HEK293 (cell line): ENCODE measurements around the gene KCTD15.

Experiments used
- CTCF ChIA-PET: fragments of 350-600 bp; formaldehyde crosslinking; extraction: SDS; loops from one replicate; lab custom pipeline; 2021; ENCODE audit warnings: antibody characterized with exemption; lab: Yijun Ruan, JAX
- POLR2A ChIA-PET: fragments of 300-600 bp; formaldehyde crosslinking; extraction: SDS; loops from one replicate; lab custom pipeline; 2020; ENCODE audit warnings: antibody characterized with exemption, inconsistent platforms; lab: Yijun Ruan, JAX
- H3K27ac ChIP-seq: fragments of 200-500 bp; sonication (Bioruptor generic); 2 replicates; pipeline ENCODE4 v1.5.1; 2014; ENCODE audit warnings: low read depth, low read length, control low read depth, inconsistent platforms; ENCODE audit errors: extremely low read depth
- H3K36me3 ChIP-seq, 2 experiments: fragments of 200-500 bp in 1 of 2; sonication (Bioruptor generic) in 1 of 2; 1 replicate in 1 of 2; 2 replicates in 1 of 2; pipeline ENCODE4 v1.5.1; 2014 to 2017; ENCODE audit warnings: inconsistent platforms in 2 of 2, low read length in 2 of 2; ENCODE audit not compliant: control insufficient read depth in 2 of 2, insufficient read depth in 1 of 2
- H3K4me1 ChIP-seq: fragments of 200-500 bp; sonication (Bioruptor generic); 2 replicates; pipeline ENCODE4 v1.5.1; 2014; ENCODE audit warnings: mild to moderate bottlenecking, low read length, inconsistent platforms; ENCODE audit not compliant: control insufficient read depth, insufficient read depth
- H3K4me3 ChIP-seq: 2 replicates; pipeline ENCODE4 v1.5.1; 2011; ENCODE audit warnings: low read depth, mild to moderate bottlenecking, control low read depth, low read length, moderate library complexity
- H3K9me3 ChIP-seq: fragments of 200-500 bp; sonication (Bioruptor generic); 2 replicates; pipeline ENCODE4 v1.5.1; 2014; ENCODE audit warnings: low read depth, low read length, inconsistent platforms; ENCODE audit not compliant: control insufficient read depth, insufficient read depth
- CTCF ChIP-seq: fragments of 450-650 bp; formaldehyde crosslinking; IDR thresholded peaks from 2 replicates; pipeline ENCODE4 v1.5.1; 2016; ENCODE audit warnings: missing biosample characterization, missing genetic modification characterization
- HOXA7 ChIP-seq: sonication (generic); formaldehyde crosslinking; IDR thresholded peaks from 2 replicates; pipeline ENCODE4 v1.8.1; 2022; ENCODE audit warnings: missing genetic modification reagents, borderline replicate concordance
- MYNN ChIP-seq: fragments of 450-650 bp; formaldehyde crosslinking; IDR thresholded peaks from 2 replicates; pipeline ENCODE4 v1.5.1; 2016; ENCODE audit warnings: missing biosample characterization, missing genetic modification characterization, borderline replicate concordance
- REST ChIP-seq: fragments of 450-650 bp; formaldehyde crosslinking; IDR thresholded peaks from 2 replicates; pipeline ENCODE4 v1.5.1; 2016; ENCODE audit warnings: missing biosample characterization, missing genetic modification characterization
- ZBTB10 ChIP-seq: fragments of 450-650 bp; formaldehyde crosslinking; IDR thresholded peaks from 2 replicates; pipeline ENCODE4 v1.5.1; 2016; ENCODE audit warnings: missing biosample characterization, missing genetic modification characterization
- ZFHX2 ChIP-seq: fragments of 450-650 bp; formaldehyde crosslinking; conservative IDR thresholded peaks from 2 replicates; pipeline ENCODE4 v1.5.1; 2016; ENCODE audit warnings: missing biosample characterization, missing genetic modification characterization
- ZNF132 ChIP-seq: fragments of 450-650 bp; formaldehyde crosslinking; IDR thresholded peaks from 2 replicates; pipeline ENCODE4 v1.5.1; 2017; ENCODE audit warnings: missing biosample characterization, missing genetic modification characterization, borderline replicate concordance
- ZNF133 ChIP-seq: fragments of 450-650 bp; formaldehyde crosslinking; IDR thresholded peaks from 2 replicates; pipeline ENCODE4 v1.5.1; 2016; ENCODE audit warnings: missing biosample characterization, missing genetic modification characterization
- ZNF157 ChIP-seq: fragments of 450-650 bp; formaldehyde crosslinking; IDR thresholded peaks from 2 replicates; pipeline ENCODE4 v1.5.1; 2016; ENCODE audit warnings: missing biosample characterization, missing genetic modification characterization
- ZNF16 ChIP-seq: fragments of 450-650 bp; formaldehyde crosslinking; IDR thresholded peaks from 2 replicates; pipeline ENCODE4 v1.5.1; 2016; ENCODE audit warnings: low read depth, missing biosample characterization, missing genetic modification characterization
- ZNF174 ChIP-seq: fragments of 450-650 bp; formaldehyde crosslinking; IDR thresholded peaks from 2 replicates; pipeline ENCODE4 v1.5.0; 2017; ENCODE audit warnings: missing biosample characterization, mild to moderate bottlenecking, missing genetic modification characterization
- ZNF202 ChIP-seq: fragments of 450-650 bp; formaldehyde crosslinking; IDR thresholded peaks from 2 replicates; pipeline ENCODE4 v1.5.1; 2016; ENCODE audit warnings: missing biosample characterization, missing genetic modification characterization, borderline replicate concordance
- ZNF24 ChIP-seq: fragments of 450-650 bp; formaldehyde crosslinking; IDR thresholded peaks from 2 replicates; pipeline ENCODE4 v1.5.1; 2016; ENCODE audit warnings: missing biosample characterization, missing genetic modification characterization
- ZNF248 ChIP-seq: fragments of 450-650 bp; formaldehyde crosslinking; IDR thresholded peaks from 2 replicates; pipeline ENCODE4 v1.5.1; 2017; ENCODE audit warnings: missing biosample characterization, missing genetic modification characterization
- ZNF280C ChIP-seq: fragments of 450-650 bp; formaldehyde crosslinking; IDR thresholded peaks from 2 replicates; pipeline ENCODE4 v1.5.1; 2016; ENCODE audit warnings: missing biosample characterization, missing genetic modification characterization
- ZNF292 ChIP-seq: fragments of 450-650 bp; formaldehyde crosslinking; IDR thresholded peaks from 2 replicates; pipeline ENCODE4 v1.5.1; 2016; ENCODE audit warnings: low read depth, missing biosample characterization, missing genetic modification characterization, borderline replicate concordance
- ZNF558 ChIP-seq: fragments of 450-650 bp; formaldehyde crosslinking; IDR thresholded peaks from 2 replicates; pipeline ENCODE4 v1.5.1; 2016; ENCODE audit warnings: missing biosample characterization, missing genetic modification characterization
- ZNF623 ChIP-seq: fragments of 450-650 bp; formaldehyde crosslinking; IDR thresholded peaks from 2 replicates; pipeline ENCODE4 v1.5.1; 2016; ENCODE audit warnings: missing biosample characterization, missing genetic modification characterization
- ZNF624 ChIP-seq: fragments of 450-650 bp; formaldehyde crosslinking; IDR thresholded peaks from 2 replicates; pipeline ENCODE4 v1.5.1; 2017; ENCODE audit warnings: missing biosample characterization, missing genetic modification characterization
- ZNF629 ChIP-seq: fragments of 450-650 bp; formaldehyde crosslinking; IDR thresholded peaks from 2 replicates; pipeline ENCODE4 v1.5.1; 2017; ENCODE audit warnings: missing biosample characterization, missing genetic modification characterization
- ZNF785 ChIP-seq: fragments of 450-650 bp; formaldehyde crosslinking; IDR thresholded peaks from 2 replicates; pipeline ENCODE4 v1.5.1; 2016; ENCODE audit warnings: missing biosample characterization, missing genetic modification characterization
- ZSCAN30 ChIP-seq: fragments of 450-650 bp; IDR thresholded peaks from 2 replicates; pipeline ENCODE4 v1.5.1; 2018; ENCODE audit warnings: missing biosample characterization, mild to moderate bottlenecking, missing genetic modification characterization, moderate library complexity

KCTD15 gene

DNA sequence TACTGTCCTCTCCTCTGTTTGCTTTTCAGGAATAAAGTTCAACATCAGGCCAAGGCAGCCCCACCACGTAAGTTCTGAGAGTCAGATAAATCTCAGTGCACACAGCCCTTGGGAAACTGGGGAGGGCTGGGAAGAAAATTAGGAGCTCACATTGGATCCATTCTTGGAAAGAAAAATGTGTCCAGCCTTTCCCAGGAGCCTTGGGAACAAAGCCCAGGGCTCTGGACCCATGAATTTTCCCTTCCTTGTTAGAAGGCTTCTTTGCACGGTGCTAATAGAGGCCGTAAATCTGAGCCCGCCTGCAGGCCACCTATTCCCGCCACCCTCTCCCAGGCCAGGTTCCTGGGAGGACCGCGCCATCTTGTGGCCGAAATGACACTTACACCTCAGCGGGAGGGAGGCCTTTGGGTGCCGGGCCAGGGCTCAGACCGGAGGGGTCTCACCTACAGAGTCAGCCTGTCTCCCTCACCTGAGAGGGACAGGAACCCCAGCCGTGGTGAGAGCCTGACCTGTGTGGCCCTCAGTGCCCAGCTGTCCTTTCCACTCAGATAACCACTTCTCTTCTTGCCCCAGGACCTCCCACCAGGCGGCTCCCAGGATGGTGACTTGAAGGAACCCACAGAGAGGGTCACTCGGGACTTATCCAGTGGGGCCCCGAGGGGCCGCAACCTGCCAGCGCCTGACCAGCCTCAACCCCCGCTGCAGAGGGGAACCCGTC lies 25.1 kb upstream of the KCTD15 start (continued):
- TF ChIP-seq ZNF133 (tag by site-specific recombination) (no peak), ZNF24 (tag by site-specific recombination) (peak; percentile 66; the same call in 1 of the 2 replicates), ZBTB10 (tag by site-specific recombination) (no peak), ZSCAN30 (tag by site-specific recombination) (peak; percentile 94), CTCF (tag by site-specific recombination) (peak; percentile 99)

GRCh38 chr19:33772102-33772857 lies 24.4 kb upstream of the KCTD15 start:
- H3K27ac ChIP-seq, result no peak overlapping the region
- no peak overlapping the region for H3K4me3 ChIP-seq
- TF ChIP-seq ZNF623, result no peak
- no peak for TF ChIP-seq ZNF174 (tag by site-specific recombination)
- no peak for TF ChIP-seq ZFHX2
- ChIA-PET POLR2A (no interaction called here), CTCF (interaction anchor here (0.5 to 9.1 kb wide), 26 partner anchors 11 to 558 kb away, joined by 3 to 272 read pairs (median 5); no protein-coding TSS in a partner anchor)
- no peaks in the 10 kb centered on the region for H3K9me3 ChIP-seq
- H3K36me3 ChIP-seq, result peaks cover 0 to 7% of the 10 kb centered on the region in 2 experiments; a peak in 1 of 3 replicates
- no peaks in the 10 kb centered on the region for H3K4me1 ChIP-seq

DNA sequence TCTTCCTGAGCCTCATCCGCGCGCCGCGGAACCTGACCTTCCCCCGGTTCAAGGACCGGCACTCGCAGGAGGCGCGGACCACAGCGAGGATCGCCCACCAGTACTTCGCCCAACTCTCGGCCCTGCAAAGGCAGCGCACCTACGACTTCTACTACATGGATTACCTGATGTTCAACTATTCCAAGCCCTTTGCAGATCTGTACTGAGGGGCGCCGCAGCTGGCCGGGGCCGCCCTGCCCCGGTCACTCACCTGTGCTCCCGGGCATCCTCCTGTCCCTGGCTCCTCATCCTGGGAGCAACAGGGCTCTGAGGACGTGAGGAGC lies 23.9 kb upstream of the KCTD15 start:
- Histone ChIP-seq H3K36me3 (peaks cover 0 to 7% of the 10 kb centered on the region in 2 experiments; a peak in 1 of 3 replicates), H3K27ac (no peak overlapping the region)
- TF ChIP-seq ZNF624 (tag by site-specific recombination) (no peak), ZNF280C (tag by site-specific recombination) (no peak), ZNF24 (tag by site-specific recombination) (no peak), ZNF132 (tag by site-specific recombination) (no peak), ZNF629 (tag by site-specific recombination) (no peak), ZNF174 (tag by site-specific recombination) (no peak), REST (tag by site-specific recombination) (no peak), ZNF16 (no peak), HOXA7 (CRISPR knock-in tag) (no peak), ZNF157 (tag by site-specific recombination) (no peak), ZNF558 (tag by site-specific recombination) (no peak), ZNF785 (no peak), ZNF248 (tag by site-specific recombination) (no peak), ZNF202 (tag by site-specific recombination) (no peak), MYNN (tag by site-specific recombination) (no peak), ZNF292 (tag by site-specific recombination) (no peak)
- TF ChIP-seq, all 188 proteins: peak for 0
- CTCF ChIA-PET, result interaction anchor here (0.5 to 9.1 kb wide), 8 partner anchors 12 to 536 kb away, joined by 3 to 272 read pairs (median 6); no protein-coding TSS in a partner anchor
- Histone ChIP-seq H3K4me1 (no peaks in the 10 kb centered on the region; the same call in 1 of the 2 replicates), H3K4me3 (no peak overlapping the region), H3K9me3 (no peaks in the 10 kb centered on the region)
- POLR2A ChIA-PET, result no interaction called here
